ENCODE data around the gene METRN.

DNA sequence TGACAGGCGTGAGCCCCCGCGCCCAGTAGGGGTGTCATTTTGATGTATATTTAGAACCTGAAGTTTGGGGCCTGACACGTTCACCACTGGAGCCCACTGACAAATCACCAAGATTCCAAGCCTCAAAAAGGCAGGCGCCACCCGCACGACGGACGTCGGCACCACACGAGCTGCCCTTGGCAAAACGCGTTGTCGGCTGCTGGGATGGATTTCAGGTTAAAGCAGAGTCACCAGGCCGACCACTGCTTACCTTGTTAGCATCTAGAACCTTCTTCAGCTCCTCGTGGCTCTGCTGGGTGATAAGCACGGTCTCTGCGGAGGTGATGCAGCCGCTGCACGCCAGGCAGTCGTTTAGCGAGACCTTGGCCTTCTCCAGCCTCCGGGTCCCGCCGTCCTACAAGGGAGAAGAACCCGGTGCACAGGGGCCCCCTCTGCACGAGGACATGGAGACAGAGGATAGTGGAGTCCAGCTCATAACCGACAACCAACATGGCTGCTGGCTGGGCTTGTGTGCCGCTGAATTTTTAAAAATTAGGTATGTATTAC lies 22.1 kb downstream of the METRN start:
- TF ChIP-seq, protein P1, sequence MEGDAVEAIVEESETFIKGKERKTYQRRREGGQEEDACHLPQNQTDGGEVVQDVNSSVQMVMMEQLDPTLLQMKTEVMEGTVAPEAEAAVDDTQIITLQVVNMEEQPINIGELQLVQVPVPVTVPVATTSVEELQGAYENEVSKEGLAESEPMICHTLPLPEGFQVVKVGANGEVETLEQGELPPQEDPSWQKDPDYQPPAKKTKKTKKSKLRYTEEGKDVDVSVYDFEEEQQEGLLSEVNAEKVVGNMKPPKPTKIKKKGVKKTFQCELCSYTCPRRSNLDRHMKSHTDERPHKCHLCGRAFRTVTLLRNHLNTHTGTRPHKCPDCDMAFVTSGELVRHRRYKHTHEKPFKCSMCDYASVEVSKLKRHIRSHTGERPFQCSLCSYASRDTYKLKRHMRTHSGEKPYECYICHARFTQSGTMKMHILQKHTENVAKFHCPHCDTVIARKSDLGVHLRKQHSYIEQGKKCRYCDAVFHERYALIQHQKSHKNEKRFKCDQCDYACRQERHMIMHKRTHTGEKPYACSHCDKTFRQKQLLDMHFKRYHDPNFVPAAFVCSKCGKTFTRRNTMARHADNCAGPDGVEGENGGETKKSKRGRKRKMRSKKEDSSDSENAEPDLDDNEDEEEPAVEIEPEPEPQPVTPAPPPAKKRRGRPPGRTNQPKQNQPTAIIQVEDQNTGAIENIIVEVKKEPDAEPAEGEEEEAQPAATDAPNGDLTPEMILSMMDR (IDR thresholded peaks at IDR 0.05) = no peak
- TF ChIP-seq POLR2A (IDR thresholded peaks at IDR 0.05) = no peak
